HG03432 (cell line): ENCODE data around the gene KPTN.
A peak's percentile ranks its signal among the peaks of the same experiment; 100 is the strongest.

Experiments used
- ATAC-seq: cut with Tn5 transposase; IDR thresholded peaks from one replicate; pipeline ENCODE4 v1.9.1; 2021; ENCODE audit warnings: mild to moderate bottlenecking, moderate library complexity; ENCODE audit not compliant: unreplicated experiment

KPTN gene

DNA sequence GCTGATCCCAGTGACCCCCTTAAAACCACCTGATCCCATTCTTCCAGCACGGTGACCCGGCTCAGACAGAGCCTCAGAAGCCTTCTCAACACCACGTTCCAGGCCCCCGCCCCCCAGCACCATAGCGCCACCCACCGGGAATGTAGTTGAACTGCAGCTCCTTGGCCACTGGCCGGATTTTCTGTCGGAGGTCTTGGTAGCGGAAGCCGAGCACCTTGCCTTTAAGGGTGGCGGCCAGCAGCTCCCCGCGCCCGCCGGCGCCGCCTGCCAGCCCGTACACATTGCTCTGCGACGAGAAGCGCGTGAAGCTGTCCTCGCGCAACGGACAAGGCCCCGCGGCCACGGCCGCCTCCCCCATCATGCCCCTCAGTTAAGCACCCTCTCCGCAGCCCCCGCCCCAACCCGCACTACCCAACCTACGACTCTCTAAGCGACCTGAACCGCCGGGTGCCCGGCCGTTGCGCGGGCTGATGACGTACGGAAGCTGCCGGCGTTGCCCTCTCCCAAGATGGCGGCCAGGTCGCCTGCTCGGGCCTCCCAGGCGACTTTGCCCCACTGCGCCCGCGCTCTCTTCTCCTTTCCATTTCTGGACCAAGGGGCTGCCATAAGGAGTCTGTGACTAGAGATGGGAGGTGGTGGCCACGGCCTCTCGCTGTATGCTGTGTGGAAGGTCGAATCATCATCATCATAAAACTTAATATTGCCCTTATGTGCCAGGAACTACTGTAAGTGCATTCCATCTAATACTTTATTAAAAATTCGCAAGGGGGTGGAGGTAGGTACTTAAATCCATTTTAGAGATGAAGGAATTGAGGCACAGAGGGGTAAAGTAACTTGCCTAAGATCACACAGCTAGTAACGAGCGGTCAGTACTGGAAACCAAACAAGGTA lies at the start of gene KPTN:
KPTN (minus strand) TSS at position 420 of the 891 bp plus-strand sequence; CDS start at position 361, 59 bp downstream.
- peak; percentile 77 for ATAC-seq

DNA sequence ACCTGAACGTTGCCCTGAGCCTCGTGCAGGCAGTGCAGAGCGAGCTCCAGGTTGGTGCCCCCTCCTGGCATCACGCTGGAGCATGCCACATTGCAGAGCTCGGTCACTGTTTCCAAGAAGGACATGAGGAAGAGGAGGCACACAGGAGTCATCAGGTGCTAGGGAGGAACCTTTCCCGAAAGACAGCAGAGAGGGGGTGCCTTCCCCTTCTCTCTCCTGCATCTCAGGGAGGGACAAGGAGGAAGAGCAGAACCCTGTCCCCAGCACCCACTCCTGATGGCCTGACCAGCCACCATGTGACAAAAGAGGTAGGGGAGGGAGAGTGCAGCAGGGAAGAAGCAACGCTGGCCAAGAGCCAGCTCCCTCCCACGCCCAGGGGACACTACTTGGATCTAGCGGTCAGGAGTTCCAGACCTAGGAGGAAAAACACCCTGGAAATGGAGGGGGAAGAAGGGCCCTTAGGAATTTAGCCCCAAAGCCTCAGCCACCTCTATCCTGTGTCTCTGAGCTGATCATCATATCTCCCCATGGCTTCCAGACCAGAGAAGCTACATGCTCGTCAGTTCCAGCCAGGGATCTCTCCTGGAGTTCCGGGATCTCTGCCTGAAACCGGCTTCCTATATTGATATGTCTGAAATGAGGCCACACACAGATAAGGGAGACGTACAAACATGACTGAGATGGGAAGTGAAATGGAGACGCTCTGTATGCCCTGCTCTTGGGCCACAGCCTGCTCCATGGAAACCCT lies 47.8 kb upstream of the KPTN start:
- no peak for ATAC-seq

DNA sequence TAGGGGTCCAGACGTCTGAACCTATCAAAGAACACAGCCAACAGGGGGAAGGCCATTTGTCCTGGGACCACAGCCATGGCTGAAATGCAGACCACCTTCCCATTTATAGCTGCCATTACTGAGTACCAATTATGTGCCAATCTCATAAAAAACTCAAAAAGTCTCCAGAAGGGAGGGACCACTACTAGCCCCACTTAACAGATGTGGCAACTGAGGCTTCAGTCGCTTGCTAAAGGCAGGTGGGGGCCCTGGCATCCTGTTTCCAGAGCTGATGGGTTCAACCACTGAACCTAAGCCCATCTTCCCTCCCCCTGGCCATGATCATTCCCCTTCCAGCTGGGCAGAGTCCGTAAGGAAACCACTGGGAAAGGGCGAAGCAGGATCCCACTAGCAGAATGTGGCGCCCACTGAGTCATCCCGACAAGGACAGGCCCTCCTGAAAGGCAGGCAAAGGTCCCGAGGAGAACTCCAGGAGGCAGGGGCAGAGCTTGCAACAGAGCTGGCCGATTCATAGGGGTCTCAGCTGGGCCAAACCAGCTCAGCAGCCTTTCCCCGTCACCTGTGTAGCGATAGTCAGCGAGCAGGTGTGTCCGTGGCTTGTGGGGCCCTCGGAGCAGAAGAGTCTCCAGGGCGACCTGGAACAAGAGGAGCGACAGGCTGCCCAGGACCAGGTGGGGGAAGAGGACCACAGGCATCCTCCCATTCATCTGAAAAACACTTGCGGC lies 45.2 kb upstream of the KPTN start:
- ATAC-seq, result no peak

DNA sequence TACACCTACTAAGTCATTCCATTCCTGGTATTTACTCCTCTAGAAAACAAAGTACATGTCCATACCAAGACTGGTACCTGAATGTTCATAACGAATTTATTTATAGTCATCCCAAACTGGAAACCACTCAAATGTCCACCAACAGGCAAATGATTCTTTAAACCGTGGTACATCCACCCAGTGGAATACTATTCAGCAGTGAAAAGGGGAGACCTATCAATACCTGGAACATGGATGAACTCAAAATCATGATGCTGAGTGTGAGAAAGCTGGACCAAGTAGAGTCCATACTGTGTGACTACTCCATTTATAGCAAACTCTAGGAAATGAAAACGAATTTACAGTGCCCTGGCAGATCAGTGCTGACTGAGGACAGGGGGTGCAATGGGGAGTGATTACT lies 42.8 kb upstream of the KPTN start:
- no peak for ATAC-seq

DNA sequence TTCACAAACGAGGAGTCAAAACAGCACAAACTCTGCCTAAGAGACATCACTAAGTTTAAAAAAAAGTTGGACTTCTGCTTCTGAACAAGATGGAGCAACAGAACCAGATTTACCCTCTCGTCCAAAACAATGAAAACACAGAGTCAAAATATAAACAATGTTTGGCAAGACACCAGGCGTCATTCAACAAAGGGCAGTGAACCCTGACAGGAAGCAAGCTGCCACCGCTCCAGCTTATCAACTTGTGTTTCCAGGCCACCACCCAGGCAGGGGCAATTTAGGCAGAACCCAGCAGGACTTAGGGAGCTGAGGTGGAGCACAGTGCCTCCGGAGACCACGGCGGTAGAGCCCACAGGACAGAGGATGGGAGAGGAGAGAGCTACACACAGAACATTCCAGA lies 39.5 kb upstream of the KPTN start:
- no peak for ATAC-seq

DNA sequence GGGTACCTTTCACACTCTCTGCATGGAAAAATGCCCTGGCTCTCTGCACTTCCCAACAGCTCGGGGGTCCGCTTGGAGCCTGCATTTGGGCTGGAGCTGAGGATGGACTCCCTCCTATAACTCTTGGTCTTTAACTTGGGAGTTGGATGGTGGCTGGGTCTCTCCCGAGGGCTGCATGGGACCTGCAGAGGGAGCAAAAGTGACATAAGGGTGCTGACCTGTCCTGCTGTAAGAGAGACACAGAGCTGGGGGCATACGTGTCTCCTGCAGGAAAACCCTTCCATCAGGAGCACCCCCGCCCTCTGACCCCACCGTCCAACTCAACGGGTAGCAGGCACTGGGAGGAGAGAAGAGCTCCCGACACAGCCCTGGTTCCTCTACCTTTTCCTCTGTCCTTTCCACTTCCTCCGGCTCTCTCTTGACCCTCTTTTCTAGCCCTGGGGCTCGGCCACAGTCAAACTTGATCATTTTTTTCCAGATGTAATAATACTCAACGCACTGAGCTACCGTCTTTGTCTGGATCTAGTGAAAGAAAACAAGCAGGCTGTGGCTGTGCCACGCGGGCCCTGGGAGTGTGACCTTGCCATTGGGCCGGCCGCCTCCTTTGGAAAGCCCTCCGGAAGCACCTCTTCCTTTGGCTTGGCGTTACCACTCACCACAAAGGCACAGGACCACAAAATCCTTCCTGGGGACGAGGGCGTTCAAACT lies 37.6 kb upstream of the KPTN start:
- ATAC-seq, result no peak

DNA sequence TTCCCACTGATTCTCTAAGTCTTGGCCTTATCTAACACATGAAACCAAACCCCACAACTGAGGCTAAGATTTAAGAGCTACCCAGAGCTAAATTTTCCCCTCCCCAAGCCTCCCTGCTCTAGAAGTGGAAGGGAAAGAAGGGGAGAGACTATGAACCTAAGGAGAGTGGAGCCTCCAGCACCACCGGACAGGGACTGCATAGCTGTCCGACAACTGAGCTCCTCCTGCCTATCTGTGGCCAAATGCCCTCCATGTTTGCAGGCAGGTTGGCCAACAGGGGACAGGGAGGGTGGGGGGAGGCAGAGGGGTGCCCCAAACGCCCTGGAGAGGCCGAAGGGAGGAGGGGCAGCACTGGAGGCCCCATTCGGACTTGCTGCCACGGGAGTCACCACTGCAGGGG lies 36.8 kb upstream of the KPTN start:
- no peak for ATAC-seq

DNA sequence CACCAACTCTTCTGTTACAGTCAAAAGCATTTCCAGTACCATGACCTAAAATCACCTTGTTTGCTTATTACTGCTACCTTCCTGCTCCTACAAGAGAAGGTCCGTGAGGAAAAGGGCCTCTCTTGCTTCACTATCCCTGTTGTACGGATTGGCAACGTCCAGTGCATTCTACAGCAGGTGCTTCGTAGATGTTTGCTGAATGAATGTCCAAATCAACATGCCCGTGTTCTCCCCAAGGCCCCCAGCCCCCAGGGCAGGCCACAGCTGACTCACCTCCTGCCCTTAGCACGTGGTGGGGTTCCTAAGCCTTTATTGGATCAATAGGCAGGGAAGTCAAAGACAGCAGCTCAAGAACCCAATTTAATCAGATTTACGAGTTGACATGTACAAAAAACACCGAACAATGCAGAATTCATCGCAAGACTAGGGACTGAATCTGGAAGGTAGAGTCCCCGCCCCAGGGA lies 36.4 kb upstream of the KPTN start:
- ATAC-seq, result no peak

DNA sequence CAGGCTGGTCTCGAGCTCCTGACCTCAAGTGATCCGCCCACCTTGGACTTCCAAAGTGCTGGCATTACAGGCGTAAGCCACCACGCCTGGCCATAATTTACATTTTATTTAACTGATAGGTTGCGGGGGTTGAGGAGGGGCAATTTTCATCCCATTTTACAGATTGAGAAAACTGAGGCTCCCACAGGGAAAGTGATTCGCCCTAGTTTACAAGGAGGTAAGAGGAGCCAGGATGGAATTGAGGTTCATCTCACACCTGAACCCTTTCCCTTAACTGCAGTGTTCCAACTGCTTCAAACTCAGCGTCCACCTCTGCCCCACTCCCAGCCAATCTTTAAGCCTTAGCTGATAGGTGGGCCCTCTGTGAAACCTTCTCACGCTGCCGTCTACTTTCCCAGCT lies 34.8 kb upstream of the KPTN start:
- no peak for ATAC-seq

DNA sequence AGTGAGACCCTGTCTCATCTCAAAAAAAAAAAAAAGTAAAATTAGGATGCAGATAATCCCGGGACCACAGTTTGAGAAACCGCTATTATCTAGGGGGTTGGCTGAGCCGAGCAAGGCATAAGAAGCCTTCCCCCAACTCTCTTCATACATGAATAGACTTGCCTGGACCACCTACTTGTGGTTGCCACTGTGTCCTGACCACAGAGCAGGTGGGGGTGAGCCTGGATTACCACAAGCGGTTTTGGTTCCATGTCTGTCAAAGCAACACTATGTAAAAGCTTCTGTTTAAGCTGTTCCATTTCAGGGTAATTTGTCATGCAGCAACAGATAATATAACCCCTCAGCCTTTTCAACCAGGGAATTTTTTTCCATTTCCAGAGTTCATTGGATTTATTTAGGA lies 34.1 kb upstream of the KPTN start:
- ATAC-seq, result no peak

DNA sequence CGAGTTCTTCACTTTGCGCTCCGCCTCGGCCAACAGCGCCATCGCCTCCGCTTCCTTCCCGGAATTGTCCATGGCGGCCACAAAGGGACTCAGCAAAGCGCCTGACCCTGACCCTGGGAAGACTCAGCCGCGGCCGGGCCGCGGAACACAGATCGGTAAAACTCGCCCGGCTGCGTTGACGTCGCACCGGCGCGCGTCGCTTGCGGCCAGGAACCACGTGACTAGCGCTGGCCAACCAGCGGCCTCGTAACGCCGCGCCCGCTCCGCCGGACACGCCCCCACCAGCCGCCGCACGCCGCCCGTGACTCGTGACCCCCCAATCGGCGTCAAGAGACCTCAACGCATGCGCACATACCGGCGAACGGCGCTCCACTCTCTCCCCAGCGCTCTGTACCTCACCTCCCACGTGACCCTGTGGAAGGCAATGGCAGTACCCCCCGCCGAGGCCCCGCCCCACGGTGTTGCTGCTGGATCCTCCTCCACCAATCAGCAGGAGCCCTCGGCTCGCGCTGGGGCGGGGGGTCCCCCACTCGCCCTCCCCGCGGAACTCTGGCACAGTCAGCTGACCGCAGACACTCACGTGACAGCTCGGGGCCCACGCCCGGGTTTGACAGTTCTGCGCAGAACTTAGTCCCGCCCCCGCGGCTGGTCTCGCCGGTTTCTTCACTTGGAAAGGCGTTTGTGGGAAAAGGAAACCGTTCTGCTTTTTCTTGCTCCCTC lies 31.0 kb upstream of the KPTN start, which contains the start of gene NAPA:
NAPA (minus strand) TSS at position 195 of the 720 bp plus-strand sequence; CDS start at position 72, 123 bp downstream.
- ATAC-seq, result peak; percentile 80

DNA sequence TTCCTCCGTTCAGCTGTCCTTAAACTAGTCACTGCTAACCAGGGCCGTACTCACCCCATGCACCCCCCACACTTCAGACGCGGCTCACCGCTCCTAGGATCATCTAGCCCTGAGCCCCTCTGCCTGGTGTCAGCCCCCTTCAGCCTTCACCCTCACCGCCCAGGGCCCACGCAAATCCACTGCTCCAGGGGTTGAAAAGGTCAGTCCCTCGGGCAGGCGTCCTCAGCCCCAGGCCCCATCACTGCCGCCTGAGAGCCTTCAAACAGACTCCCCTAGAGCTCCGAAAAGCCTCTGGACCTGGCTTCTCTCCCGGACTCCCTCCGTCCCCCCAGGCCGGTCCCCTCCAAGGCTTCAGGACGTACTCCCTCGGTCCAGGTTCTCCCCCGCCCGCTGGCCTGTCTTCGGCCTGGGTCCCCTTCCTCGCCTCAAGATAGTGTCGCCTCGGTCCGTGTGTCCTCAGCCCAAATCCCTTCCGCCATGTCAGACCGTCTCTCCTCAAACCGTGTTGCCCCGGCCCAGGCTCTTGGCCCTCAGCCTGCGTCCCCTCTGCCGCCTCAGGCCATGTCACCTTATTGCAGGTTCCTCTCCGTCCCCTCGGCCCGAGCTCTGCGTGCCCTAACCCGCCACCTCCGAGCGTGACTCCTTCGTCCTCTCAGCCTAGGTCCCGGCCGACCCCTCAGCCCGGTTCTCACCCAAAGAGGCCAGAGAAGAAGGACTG lies 30.3 kb upstream of the KPTN start:
- ATAC-seq, result peak; percentile 3

DNA sequence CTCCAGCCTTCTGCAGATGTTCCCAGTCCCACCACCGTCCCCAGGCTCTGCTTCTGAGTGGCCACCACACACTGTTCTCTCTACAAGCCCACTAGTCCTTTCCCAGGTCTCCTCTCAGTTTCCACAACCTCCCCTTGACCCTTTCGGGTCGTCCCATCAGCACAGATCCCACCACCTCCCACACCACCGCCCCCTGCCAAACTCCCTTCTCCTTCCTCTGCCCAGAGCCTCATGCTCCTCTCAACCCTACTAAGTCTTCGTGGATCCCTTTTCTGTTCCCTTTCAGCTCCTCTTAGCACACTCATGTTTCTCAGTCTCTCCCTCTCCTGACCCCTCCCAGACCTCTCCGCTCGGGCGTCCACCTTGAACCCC lies 28.9 kb upstream of the KPTN start:
- no peak for ATAC-seq

DNA sequence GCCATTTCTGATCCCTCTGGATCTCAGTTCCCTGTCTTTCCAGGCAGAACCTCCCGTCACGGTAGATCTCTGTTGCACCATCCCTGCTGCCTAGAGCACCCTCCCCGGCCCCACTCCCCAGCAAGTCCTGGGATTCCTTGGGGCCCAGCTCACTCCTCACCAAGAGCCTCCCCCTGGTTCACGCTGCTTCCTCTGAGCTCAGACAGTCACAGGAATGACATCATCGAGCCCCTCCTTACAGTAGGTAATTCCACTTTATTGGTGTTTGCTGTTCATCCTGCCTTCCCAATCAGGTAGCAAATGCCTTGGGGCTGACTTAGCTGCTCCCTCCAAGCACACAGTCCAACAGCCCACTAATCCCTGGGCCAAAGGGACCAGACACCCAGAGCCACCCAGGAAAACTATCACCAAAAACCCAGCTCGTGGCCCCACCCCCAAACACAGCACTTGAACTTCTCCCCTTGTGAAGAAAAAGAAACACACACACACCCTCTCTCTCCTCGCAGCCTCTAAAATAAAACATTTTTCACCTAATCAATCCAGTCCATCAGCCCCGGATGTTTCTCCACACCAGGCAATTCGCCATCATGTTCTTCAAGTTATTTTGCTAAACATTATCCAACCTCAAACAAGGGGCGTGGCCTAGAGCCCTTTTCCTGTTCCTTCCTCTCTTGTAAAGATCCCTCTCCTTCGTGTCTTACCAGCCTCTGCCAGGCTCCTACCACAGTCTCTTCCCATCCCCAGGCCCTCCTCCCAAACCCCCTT lies 28.3 kb upstream of the KPTN start:
- no peak for ATAC-seq

DNA sequence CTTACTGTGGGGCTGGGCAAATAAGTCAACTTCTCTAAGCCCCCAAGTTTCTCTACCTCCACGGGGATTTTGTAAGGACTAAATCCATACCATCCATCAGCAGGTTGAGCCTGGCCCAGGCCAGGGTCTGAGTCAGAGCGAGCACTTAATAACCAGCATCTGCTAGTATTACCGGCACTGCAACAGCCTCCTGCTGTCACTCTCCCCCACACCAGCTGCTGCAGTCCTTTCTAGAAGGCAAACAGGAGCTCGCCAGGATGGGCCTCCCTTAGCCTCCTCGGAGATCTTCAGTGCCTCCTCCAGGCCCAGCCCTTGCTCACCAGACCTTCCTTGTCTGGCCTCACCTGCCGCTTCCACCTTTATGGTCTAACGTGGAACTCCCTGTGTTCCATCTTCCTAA lies 27.7 kb upstream of the KPTN start:
- ATAC-seq, result no peak

DNA sequence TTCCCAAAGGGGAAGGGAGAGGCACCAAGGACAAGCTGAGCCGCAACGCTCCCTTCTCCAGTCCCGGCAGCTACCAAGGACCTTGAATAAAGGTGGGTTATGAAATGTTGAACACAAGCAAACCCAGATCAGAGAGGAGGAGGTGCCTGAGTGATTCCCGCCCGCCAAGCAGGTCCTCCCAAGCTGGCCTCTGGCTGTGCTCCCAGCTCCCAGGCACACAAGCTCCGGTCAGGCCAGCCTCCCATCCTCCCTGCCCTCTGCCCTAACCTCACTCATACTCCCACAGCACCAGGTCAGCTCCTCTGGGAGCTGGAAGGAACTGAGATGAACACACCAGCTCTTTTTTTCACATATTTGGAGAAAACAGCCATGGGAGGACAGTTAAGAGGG lies 27.1 kb upstream of the KPTN start:
- no peak for ATAC-seq

DNA sequence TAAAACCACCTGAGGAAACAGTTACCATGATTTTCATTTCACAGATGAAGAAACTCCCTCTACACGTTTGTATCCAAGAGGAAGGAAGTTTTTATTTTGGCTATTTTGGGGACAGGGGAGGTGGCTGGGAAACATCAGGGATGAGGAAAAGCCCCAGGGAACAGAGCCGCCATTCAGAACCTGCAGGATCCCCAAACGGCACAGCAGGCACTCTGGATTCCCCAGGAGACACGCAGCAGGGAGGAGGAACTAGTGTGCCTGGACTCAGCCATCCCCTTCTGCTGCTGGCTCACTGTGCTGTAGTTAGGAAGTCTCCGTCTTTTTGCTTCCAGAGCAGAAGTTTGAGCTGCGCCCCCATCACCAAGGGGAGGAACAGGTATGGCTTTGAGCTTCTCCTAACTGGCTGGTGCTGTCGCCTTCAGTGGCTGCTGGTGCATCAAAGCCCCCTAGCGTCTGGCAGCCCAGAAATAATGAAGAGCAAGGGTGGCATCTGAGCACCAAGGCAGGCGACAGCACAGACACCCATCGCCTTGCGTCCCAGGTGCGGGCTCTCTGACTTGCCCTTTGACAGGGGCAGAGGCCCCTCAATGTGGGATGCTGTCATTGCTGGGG lies 26.6 kb upstream of the KPTN start:
- ATAC-seq, result no peak

DNA sequence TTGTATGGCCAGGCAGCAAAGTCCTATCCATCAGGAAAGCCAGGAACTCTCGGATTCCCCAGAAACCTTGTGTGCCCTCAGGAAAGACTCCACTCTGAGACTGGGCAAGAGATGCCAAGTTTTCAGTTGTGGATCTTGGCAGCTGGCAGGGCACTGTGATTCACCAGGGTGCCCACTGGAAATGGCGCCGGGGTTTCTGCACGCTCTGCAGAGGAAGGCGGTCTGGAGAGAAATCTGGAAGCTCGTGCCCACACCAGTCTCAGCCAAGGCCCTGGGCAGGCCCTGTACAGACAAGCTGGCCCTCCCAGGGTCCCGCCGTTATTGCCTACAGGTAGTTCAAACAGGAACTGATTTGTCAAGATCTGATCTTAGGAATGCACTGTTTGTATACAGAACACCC lies 26.0 kb upstream of the KPTN start:
- ATAC-seq, result no peak
